T-cell (primary cell): ENCODE data around the gene D2HGDH. TPM values are rescaled to one million over a fixed set of nuclear protein-coding genes. Genes with fewer than 3 reads are reported as not detected.
"Not testable (repeated sequence)": the region's sequence is repeated elsewhere in the genome, so short reads cannot be mapped to it uniquely, and the experiment has no call there.

Source experiments
- ATAC-seq, 4 experiments: fragments of 200-7000 bp in 3 of 4; fragments of 150-1000 bp in 1 of 4; cut with Tn5 transposase; replicated peaks in 1 of 4; 1 replicate in 3 of 4; 2 replicates in 1 of 4; pipeline ENCODE4 v1.10.0; 2021; ENCODE audit warnings: moderate library complexity in 3 of 4, mild to moderate bottlenecking in 2 of 4, moderate number of reproducible peaks in 1 of 4
- CTCF ChIA-PET, 2 donors: fragments of 300-600 bp; sonication (Branson Sonifier 250); formaldehyde crosslinking; loops; one replicate each; lab custom pipeline; 2022; ENCODE audit warnings: antibody characterized with exemption in 2 of 2; lab: Charles Lee
- POLR2A ChIA-PET, 2 donors: fragments of 300-600 bp; sonication (Branson Sonifier 250); formaldehyde crosslinking; loops; one replicate each; lab custom pipeline; 2022; ENCODE audit warnings: antibody characterized with exemption in 2 of 2; lab: Charles Lee
- DNase-seq, 35 experiments: peaks; one replicate each; pipeline versions ENCODE4 v3.0.0 to v3.0.0-alpha.2; 2013 to 2023
- H3K27ac ChIP-seq: one replicate; pipeline ENCODE4 v1.5.1; 2013; ENCODE audit warnings: low read length
- H3K27me3 ChIP-seq, 2 experiments: replicated peaks in 1 of 2; 1 replicate in 1 of 2; 2 replicates in 1 of 2; pipeline versions ENCODE4 v1.6.1 to v1.7.0; 2013; ENCODE audit warnings: low read length in 1 of 2, mixed read lengths in 1 of 2; ENCODE audit not compliant: control insufficient read depth in 2 of 2, insufficient read depth in 2 of 2; ENCODE audit errors: extremely low read depth in 1 of 2
- H3K36me3 ChIP-seq, 2 donors: 1 replicate in 1 of 2; 2 replicates in 1 of 2; pipeline versions ENCODE4 v1.6.1 to v1.7.0; 2013; ENCODE audit warnings: low read length in 1 of 2; ENCODE audit not compliant: control insufficient read depth in 2 of 2, insufficient read depth in 1 of 2; ENCODE audit errors: extremely low read depth in 1 of 2
- H3K4me1 ChIP-seq, 2 experiments: 1 replicate in 1 of 2; 2 replicates in 1 of 2; pipeline versions ENCODE4 v1.6.1 to v1.7.0; 2013; ENCODE audit warnings: low read length in 2 of 2, mixed read lengths in 1 of 2; ENCODE audit not compliant: insufficient read depth in 2 of 2, control insufficient read depth in 1 of 2; ENCODE audit errors: extremely low read depth in 1 of 2
- H3K4me3 ChIP-seq, 2 donors: 1 replicate in 1 of 2; 2 replicates in 1 of 2; pipeline versions ENCODE4 v1.5.1 to v1.7.0; 2013; ENCODE audit warnings: mild to moderate bottlenecking in 2 of 2, low read length in 1 of 2, moderate library complexity in 1 of 2; ENCODE audit not compliant: control insufficient read depth in 1 of 2; ENCODE audit errors: extremely low read depth in 1 of 2
- H3K9me3 ChIP-seq: 2 replicates; pipeline ENCODE4 v1.7.0; 2013
- H3K27ac Mint-ChIP-seq, 2 donors: one replicate each; pipeline ENCODE4 v1.8.0; 2020 to 2021; ENCODE audit warnings: mild to moderate bottlenecking in 2 of 2, mixed read lengths in 2 of 2
- H3K27me3 Mint-ChIP-seq, 2 donors: one replicate each; pipeline ENCODE4 v1.8.0; 2021 to 2022; ENCODE audit warnings: mixed read lengths in 2 of 2
- H3K36me3 Mint-ChIP-seq: one replicate; pipeline ENCODE4 v1.8.0; 2021; ENCODE audit warnings: mixed read lengths
- H3K4me1 Mint-ChIP-seq, 3 donors: one replicate each; pipeline ENCODE4 v1.8.0; 2020 to 2022; ENCODE audit warnings: mixed read lengths in 3 of 3, mild to moderate bottlenecking in 1 of 3
- H3K4me3 Mint-ChIP-seq, 3 donors: one replicate each; pipeline ENCODE4 v1.8.0; 2020 to 2022; ENCODE audit warnings: mild to moderate bottlenecking in 3 of 3, mixed read lengths in 3 of 3, moderate library complexity in 3 of 3
- H3K9me3 Mint-ChIP-seq, 3 donors: one replicate each; pipeline ENCODE4 v1.8.0; 2020 to 2022; ENCODE audit warnings: mixed read lengths in 3 of 3
- WGBS: methylation state at CpG from one replicate; pipeline ENCODE4 v1.1.5; 2013; ENCODE audit warnings: missing lambda C conversion rate; ENCODE audit not compliant: insufficient coverage; 5-methylcytosine and 5-hydroxymethylcytosine counted together
- total RNA-seq, 35 experiments: library from RNA in 6 of 35; stranded (reverse) in 6 of 35; fragments of 120-200 nt in 1 of 35; gene quantifications; one replicate each; pipeline versions ENCODE4 v1.2.1 to v1.2.4 and lab custom pipeline; 2013 to 2026

Gene D2HGDH
- total RNA-seq, 5 donors from 2014 or later (not counting 1 experiment from before 2014, with no cell fraction given) = 48.6 to 58.3 (median 54.0) TPM

DNA sequence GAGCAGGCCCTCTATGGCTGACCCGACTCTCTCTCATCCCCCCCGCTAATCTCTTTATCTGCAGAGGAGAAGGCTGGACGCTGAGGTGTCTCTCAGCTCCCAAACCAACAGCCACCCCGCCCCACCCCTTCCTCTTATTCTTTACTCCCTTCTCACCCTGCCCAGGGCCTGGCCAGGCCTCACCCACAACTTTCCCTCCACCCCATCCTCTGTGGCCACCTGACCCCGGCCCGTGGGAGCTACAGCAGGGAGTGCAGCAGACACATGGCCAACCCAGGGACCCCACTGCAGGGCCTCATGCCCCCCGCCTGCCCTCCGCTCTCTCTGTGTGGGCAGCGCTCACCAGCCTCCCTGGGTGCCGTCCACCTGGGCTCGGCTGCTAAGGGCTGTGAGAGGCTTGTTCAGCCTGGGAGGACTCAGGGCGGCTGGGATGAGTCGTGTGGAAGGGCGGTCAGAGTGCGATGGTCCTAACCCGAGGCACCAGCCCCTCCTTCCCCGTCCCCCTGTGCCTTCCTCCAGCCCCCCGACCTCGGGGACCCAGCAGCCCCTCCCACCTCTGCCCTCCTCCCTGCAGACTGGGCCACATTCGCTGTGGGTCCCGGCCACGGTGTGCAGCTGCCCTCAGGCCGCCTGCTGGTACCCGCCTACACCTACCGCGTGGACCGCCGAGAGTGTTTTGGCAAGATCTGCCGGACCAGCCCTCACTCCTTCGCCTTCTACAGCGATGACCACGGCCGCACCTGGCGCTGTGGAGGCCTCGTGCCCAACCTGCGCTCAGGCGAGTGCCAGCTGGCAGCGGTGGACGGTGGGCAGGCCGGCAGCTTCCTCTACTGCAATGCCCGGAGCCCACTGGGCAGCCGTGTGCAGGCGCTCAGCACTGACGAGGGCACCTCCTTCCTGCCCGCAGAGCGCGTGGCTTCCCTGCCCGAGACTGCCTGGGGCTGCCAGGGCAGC, 81.3 kb downstream of the D2HGDH start:
- Mint-ChIP-seq H3K9me3 (no peaks in the 10 kb centered on the region), H3K27me3 (no peaks in the 10 kb centered on the region), H3K27ac (no peak overlapping the region), H3K4me1 (peaks cover 3 to 11% (median 6%) of the 10 kb centered on the region in 3 donors), H3K4me3 (no peak overlapping the region), H3K36me3 (no peaks in the 10 kb centered on the region)
- Histone ChIP-seq H3K27me3 (peaks cover 0 to 35% of the 10 kb centered on the region in 2 experiments), H3K9me3 (no peaks in the 10 kb centered on the region), H3K27ac (no peak overlapping the region), H3K4me3 (no peak overlapping the region), H3K4me1 (peaks cover 0 to 18% of the 10 kb centered on the region in 2 experiments), H3K36me3 (no peaks in the 10 kb centered on the region)
- ATAC-seq = no peak
- no peak for DNase-seq
- POLR2A ChIA-PET = no interaction called here
- CTCF ChIA-PET = interaction anchor here in 1 of 2 donors (0.7 kb wide), 1 partner anchor 11 kb away, joined by 3 read pairs; no protein-coding TSS in a partner anchor
- 85% methylated on average over 46 of the region's 48 CpGs for WGBS

DNA sequence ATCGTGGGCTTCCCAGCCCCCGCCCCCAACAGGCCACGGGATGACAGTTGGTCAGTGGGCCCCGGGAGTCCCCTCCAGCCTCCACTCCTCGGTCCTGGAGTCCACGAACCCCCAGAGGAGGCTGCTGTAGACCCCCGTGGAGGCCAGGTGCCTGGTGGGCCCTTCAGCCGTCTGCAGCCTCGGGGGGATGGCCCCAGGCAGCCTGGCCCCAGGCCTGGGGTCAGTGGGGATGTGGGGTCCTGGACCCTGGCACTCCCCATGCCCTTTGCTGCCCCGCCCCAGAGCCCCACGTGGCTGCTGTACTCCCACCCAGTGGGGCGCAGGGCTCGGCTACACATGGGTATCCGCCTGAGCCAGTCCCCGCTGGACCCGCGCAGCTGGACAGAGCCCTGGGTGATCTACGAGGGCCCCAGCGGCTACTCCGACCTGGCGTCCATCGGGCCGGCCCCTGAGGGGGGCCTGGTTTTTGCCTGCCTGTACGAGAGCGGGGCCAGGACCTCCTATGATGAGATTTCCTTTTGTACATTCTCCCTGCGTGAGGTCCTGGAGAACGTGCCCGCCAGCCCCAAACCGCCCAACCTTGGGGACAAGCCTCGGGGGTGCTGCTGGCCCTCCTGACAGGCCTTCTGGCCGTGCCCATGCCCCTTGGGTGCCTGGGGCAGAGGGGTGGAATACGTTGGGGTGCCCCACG, 82.1 kb downstream of the D2HGDH start:
- POLR2A ChIA-PET = no interaction called here

DNA sequence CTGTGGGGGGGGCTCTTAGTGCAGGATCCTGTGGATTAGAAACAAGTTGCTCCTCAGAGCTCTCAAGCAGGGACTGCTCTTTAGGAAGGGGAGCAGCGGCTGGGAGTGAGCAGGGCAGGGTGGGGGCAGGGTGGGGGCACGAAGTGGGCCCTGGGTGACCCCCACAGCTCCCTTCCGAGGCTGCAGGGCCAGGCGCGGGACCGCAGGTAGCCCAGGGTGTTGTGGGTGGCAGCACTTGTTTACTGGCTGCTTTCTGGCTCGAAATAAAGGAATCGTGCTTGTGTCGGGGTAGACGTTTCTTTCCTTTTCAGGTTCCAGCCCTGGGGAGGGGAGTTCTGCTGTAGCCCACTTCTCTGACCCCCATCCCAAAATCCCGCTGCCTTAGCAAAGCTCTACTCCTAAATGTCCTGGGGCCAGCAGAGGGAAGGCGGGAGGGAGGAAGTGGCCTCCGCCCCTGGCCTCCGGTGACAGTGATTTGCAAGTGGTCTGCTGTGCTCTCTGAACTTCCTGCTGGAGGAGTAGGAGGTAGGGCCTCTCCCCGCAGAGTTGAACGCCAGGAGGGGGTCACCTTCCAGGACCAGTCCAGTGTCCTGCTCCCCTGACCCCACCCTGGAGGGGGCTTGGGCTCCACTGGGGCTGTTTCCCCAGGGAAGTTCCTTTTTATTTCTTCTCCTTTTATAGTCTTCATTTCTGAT, 82.8 kb downstream of the D2HGDH start:
- H3K27ac ChIP-seq = peak overlapping the region; percentile 18
- peak overlapping the region in 1 of 2 donors; percentile 10 for H3K4me3 ChIP-seq
- H3K9me3 ChIP-seq = no peaks in the 10 kb centered on the region
- H3K4me1 Mint-ChIP-seq = peaks cover 10 to 15% (median 13%) of the 10 kb centered on the region in 3 donors
- peaks cover 0 to 25% of the 10 kb centered on the region in 2 experiments for H3K4me1 ChIP-seq
- peak overlapping the region in 1 of 3 donors; percentile 46 for H3K4me3 Mint-ChIP-seq
- H3K27me3 Mint-ChIP-seq = peaks cover 0 to 1% of the 10 kb centered on the region in 2 donors
- H3K27ac Mint-ChIP-seq = no peak overlapping the region
- ChIA-PET CTCF (no interaction called here), POLR2A (no interaction called here)
- no peaks in the 10 kb centered on the region for H3K36me3 Mint-ChIP-seq
- H3K9me3 Mint-ChIP-seq = no peaks in the 10 kb centered on the region
- H3K27me3 ChIP-seq = peaks cover 0 to 43% of the 10 kb centered on the region in 2 experiments
- no peaks in the 10 kb centered on the region for H3K36me3 ChIP-seq
- 20% methylated on average over 8 of the region's 16 CpGs for WGBS
- ATAC-seq = no peak
- peak in 1 of 35 experiments; percentile 0 for DNase-seq

More for the DNA sequence above, 82.1 kb downstream of the D2HGDH start:
- CTCF ChIA-PET = no interaction called here
- Mint-ChIP-seq H3K27ac (no peak overlapping the region), H3K4me1 (peaks cover 7 to 15% (median 10%) of the 10 kb centered on the region in 3 donors), H3K4me3 (no peak overlapping the region), H3K9me3 (no peaks in the 10 kb centered on the region), H3K27me3 (peaks cover 0 to 1% of the 10 kb centered on the region in 2 donors), H3K36me3 (no peaks in the 10 kb centered on the region)
- no peaks in the 10 kb centered on the region for H3K36me3 ChIP-seq
- H3K27me3 ChIP-seq = peaks cover 0 to 41% of the 10 kb centered on the region in 2 experiments
- WGBS = 80% methylated on average over 31 of the region's 33 CpGs
- peaks cover 0 to 24% of the 10 kb centered on the region in 2 experiments for H3K4me1 ChIP-seq
- DNase-seq (no peak), ATAC-seq (no peak)
- no peak overlapping the region for H3K4me3 ChIP-seq
- peak overlapping the region; percentile 18 for H3K27ac ChIP-seq
- no peaks in the 10 kb centered on the region for H3K9me3 ChIP-seq

DNA sequence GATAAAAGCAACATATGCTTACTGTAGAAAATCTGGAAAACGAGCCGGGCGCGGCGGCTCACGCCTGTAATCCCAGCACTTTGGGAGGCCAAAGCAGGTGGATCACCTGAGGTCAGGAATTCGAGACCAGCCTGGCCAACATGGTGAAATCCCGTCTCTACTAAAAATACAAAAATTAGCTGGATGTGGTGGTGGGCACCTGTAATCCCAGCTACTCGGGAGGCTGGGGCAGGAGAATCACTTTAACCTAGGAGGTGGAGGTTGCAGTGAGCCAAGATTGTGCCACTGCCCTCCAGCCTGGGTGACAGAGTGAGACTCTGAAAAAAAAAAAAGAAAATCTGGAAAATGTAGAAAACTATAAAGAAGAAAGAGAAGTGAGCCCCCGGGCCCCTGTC, 83.4 kb downstream of the D2HGDH start:
- H3K4me3 Mint-ChIP-seq = peak overlapping the region in 1 of 3 donors; percentile 46
- H3K36me3 ChIP-seq, H3K4me3 ChIP-seq, ATAC-seq, CTCF ChIA-PET, H3K27ac Mint-ChIP-seq, POLR2A ChIA-PET, H3K36me3 Mint-ChIP-seq, H3K9me3 Mint-ChIP-seq, H3K27me3 Mint-ChIP-seq, H3K9me3 ChIP-seq, H3K27ac ChIP-seq: not testable (repeated sequence)
- H3K4me1 Mint-ChIP-seq = peaks cover 14 to 19% (median 18%) of the 10 kb centered on the region in 3 donors
- Histone ChIP-seq H3K4me1 (peaks cover 0 to 25% of the 10 kb centered on the region in 2 experiments), H3K27me3 (peaks cover 0 to 40% of the 10 kb centered on the region in 2 experiments)
- peak in 1 of 35 experiments; percentile 1 for DNase-seq
- WGBS = 33% methylated on average over 1 of the region's 10 CpGs

Other genes starting within 250 kb of the D2HGDH start
- 100 to 1,000 TPM; 113 to 199 (median 193) TPM for gene STK25, start 226.0 kb upstream of the D2HGDH start, total RNA-seq
- under 1 TPM in 3 of 5 donors, not detected in 2; 0.20 to 0.89 (median 0.35) TPM for gene BOK, start 175.9 kb upstream of the D2HGDH start, total RNA-seq
- gene THAP4, start 97.5 kb upstream of the D2HGDH start, total RNA-seq = 10 to 100 TPM; 27.3 to 34.5 (median 29.7) TPM
- 100 to 1,000 TPM in 4 of 5 donors, 10 to 100 TPM in 1; 98.4 to 127 (median 108) TPM for gene ATG4B, start 96.9 kb upstream of the D2HGDH start, total RNA-seq
- 10 to 100 TPM; 11.6 to 23.6 (median 18.2) TPM for gene DTYMK, start 47.8 kb upstream of the D2HGDH start, total RNA-seq
- gene ING5, start 32.6 kb upstream of the D2HGDH start, total RNA-seq = 10 to 100 TPM; 63.0 to 98.0 (median 77.4) TPM
- gene GAL3ST2, start 42.2 kb downstream of the D2HGDH start, total RNA-seq = 1 to 10 TPM in 1 of 5 donors, under 1 TPM in 1, not detected in 3; 0.80 to 1.4 TPM
- gene NEU4, start 74.6 kb downstream of the D2HGDH start, total RNA-seq = 1 to 10 TPM in 2 of 5 donors, under 1 TPM in 1, not detected in 2; 0.26 to 1.6 (median 1.4) TPM
- gene PDCD1, start 124.3 kb downstream of the D2HGDH start, total RNA-seq = 1 to 10 TPM; 1.3 to 6.8 (median 5.2) TPM
- gene RTP5, start 135.1 kb downstream of the D2HGDH start, total RNA-seq = 1 to 10 TPM in 4 of 5 donors, under 1 TPM in 1; 0.26 to 1.4 (median 1.3) TPM